HG02885 (cell line): ENCODE data around the gene POLA1.
"Not testable (repeated sequence)": the region's sequence is repeated elsewhere in the genome, so short reads cannot be mapped to it uniquely, and the experiment has no call there.

Source experiments
- ATAC-seq: cut with Tn5 transposase; IDR thresholded peaks from one replicate; pipeline ENCODE4 v1.9.1; 2021; ENCODE audit warnings: mild to moderate bottlenecking; ENCODE audit not compliant: unreplicated experiment, poor library complexity

Gene POLA1

GRCh38 chrX:24777660-24778059 is 83.9 kb downstream of the POLA1 start:
- peak; percentile 99 for ATAC-seq

- no peak for ATAC-seq
Observed at GRCh38 chrX:24782011-24782410, 88.3 kb downstream of the POLA1 start.

- ATAC-seq: no peak
Observed at GRCh38 chrX:24789047-24789446, 95.3 kb downstream of the POLA1 start.

- ATAC-seq: no peak
Observed at GRCh38 chrX:24790166-24790565, 96.4 kb downstream of the POLA1 start.

- ATAC-seq: no peak
Observed at GRCh38 chrX:24796204-24796603, 102.5 kb downstream of the POLA1 start.

- ATAC-seq: no peak
Observed at GRCh38 chrX:24799078-24799477, 105.4 kb downstream of the POLA1 start.

- no peak for ATAC-seq
Observed at GRCh38 chrX:24799565-24799964, 105.8 kb downstream of the POLA1 start.

- ATAC-seq: no peak
Observed at GRCh38 chrX:24805201-24805600, 111.5 kb downstream of the POLA1 start.

GRCh38 chrX:24819807-24820206 is 126.1 kb downstream of the POLA1 start:
- ATAC-seq: not testable (repeated sequence)

- ATAC-seq: no peak
Observed at GRCh38 chrX:24828147-24828546, 134.4 kb downstream of the POLA1 start.

- ATAC-seq: no peak
Observed at GRCh38 chrX:24828600-24828999, 134.9 kb downstream of the POLA1 start.

- no peak for ATAC-seq
Observed at GRCh38 chrX:24833695-24834094, 140.0 kb downstream of the POLA1 start.

- ATAC-seq: no peak
Observed at GRCh38 chrX:24837966-24838365, 144.2 kb downstream of the POLA1 start.

GRCh38 chrX:24838629-24839028 is 144.9 kb downstream of the POLA1 start:
- ATAC-seq: peak; percentile 44

GRCh38 chrX:24839331-24839730 is 145.6 kb downstream of the POLA1 start:
- ATAC-seq: no peak

- ATAC-seq: no peak
Observed at GRCh38 chrX:24842486-24842885, 148.8 kb downstream of the POLA1 start.

- no peak for ATAC-seq
Observed at GRCh38 chrX:24846550-24847150, 152.9 kb downstream of the POLA1 start.

GRCh38 chrX:24851289-24851688 is 157.6 kb downstream of the POLA1 start:
- no peak for ATAC-seq

GRCh38 chrX:24851780-24852179 is 158.1 kb downstream of the POLA1 start:
- no peak for ATAC-seq

GRCh38 chrX:24858004-24858746 is 164.5 kb downstream of the POLA1 start:
- no peak for ATAC-seq

GRCh38 chrX:24859211-24859841 is 165.6 kb downstream of the POLA1 start:
- no peak for ATAC-seq

- no peak for ATAC-seq
Observed at GRCh38 chrX:24860140-24860539, 166.4 kb downstream of the POLA1 start.
